NCI-H1930 (cell line): ENCODE measurements around the gene TVP23A.
"Not testable (repeated sequence)": the region's sequence is repeated elsewhere in the genome, so short reads cannot be mapped to it uniquely, and the experiment has no call there.

Source experiments
- DNase-seq, 2 experiments: peaks; one replicate each; lab custom pipeline; 2025; lab: John Stamatoyannopoulos, UW

Gene TVP23A

GRCh38 chr16:10835281-10835931, 16.8 kb upstream of the TVP23A start:
- no peak for DNase-seq

GRCh38 chr16:10834766-10835165, 16.2 kb upstream of the TVP23A start:
- no peak for DNase-seq

- no peak for DNase-seq
Observed at GRCh38 chr16:10834130-10834529, 15.5 kb upstream of the TVP23A start.

DNA sequence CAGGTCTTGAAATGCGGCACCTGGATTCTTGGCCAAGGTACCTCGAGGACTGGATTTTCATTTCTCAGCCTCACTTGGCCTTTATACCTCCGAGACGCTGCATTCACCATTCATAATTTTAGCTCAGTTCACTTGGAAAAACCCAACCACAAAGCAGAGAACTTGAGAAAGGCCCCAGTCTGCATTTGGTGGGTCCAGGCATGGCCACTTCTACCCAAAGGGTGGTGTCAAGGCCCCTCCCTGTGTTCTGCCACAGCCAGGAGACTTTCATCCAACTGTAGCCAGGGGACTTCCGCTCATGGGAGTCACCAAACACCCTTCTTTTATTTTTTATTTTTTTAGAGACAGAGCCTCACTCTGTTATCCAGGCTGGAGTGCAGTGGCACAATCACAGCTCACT, 14.7 kb upstream of the TVP23A start:
- DNase-seq: no peak

DNA sequence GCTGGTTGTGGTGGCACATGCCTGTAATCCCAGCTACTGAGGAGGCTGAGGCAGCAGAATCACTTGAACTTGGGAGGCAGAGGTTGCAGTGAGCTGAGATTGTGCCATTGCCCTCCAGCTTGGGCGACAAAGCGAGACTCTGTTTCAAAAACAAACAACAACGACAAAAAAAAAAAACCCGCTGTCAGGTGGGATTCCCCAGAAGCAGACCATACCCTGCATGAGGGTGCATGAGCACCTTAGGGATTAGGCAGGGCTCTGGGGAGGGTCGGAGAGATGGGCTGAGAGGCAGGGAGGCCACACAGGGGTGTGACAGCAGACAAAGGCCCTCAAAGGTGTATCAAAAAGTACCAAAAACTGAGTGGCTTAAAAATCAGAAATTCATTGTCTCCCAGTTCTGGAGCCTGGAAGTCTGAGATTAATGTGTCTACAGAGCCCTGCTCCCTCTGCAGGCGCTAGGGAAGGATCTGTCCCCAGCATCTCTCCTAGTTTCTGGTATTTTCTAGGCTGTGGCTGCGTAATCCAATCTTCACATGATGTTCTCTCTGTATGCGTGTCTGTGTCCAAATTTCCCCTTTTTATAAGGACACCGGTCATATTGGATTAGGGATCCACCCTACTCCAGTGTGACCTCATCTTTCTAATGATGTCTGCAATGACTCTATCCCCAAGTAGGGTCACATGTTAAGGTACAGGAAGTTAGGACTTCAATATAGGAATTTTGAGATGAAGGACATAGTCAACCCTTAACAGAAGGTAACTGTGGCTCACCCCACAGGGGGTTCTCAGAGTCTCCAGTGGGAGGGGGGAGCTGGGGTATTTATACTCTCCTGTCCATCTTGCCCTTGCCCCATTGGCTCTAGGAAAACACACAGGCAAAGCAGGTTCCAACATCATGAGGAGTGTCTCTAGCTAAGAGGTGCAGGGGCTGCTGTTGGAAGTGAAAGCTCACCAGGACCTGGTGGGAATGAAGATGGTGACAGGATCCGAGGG, 13.6 kb upstream of the TVP23A start:
- DNase-seq: no peak

GRCh38 chr16:10830240-10830639, 11.6 kb upstream of the TVP23A start:
- DNase-seq: not testable (repeated sequence)

DNA sequence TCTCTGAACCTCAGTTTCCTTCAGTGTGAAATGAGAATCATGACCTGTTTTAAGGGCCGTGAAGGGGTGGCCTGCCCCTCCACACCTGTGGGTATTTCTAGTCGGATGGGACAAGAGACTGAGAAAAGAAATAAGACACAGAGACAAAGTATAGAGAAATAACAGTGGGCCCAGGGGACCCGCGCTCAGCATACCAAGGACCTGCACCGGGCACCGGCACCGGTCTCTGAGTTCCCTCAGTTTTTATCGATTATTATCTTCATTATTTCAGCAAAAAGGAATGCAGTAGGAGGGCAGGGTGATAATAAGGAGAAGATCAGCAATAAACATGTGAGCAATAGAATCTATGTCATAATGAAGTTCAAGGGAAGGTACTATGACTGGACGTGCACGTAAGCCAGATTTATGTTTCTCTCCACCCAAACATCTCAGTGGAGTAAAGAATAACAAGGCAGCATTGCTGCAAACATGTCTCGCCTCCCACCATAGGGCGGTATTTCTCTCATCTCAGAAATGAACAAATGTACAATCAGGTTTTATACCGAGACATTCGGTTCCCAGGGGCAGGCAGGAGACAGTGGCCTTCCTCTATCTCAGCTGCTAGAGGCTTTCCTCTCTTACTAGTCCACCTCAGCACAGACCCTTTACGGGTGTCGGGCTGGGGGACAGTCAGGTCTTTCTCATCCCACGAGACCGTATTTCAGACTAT, 10.9 kb upstream of the TVP23A start:
- not testable (repeated sequence) for DNase-seq

DNA sequence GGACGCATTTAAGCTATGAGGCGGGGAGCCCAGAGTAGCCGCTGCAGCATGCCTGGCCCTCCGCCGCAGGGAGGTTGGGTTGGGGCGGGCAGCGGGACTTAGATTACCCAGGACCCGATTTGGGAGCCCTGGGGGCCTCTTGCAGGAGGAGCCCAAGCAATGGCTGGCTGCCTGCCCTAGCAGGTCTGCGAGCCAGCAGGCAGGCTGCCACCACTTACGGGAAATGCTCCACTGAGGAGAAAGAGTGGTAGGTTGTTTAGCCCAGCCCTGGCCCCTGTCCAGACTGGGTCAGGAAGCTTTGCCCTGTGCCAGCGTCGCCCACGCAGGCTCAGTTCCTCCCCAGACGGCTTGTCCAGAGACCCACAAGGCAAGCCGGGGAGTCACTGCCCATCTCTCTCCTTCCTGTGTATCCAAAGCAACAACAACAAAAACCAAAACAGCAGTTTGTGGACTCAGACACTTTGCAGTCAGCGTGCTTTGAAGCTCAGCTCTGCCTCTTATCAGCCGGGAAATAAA, 10.3 kb upstream of the TVP23A start:
- no peak for DNase-seq

GRCh38 chr16:10827691-10828341, 9.2 kb upstream of the TVP23A start:
- DNase-seq: no peak

DNA sequence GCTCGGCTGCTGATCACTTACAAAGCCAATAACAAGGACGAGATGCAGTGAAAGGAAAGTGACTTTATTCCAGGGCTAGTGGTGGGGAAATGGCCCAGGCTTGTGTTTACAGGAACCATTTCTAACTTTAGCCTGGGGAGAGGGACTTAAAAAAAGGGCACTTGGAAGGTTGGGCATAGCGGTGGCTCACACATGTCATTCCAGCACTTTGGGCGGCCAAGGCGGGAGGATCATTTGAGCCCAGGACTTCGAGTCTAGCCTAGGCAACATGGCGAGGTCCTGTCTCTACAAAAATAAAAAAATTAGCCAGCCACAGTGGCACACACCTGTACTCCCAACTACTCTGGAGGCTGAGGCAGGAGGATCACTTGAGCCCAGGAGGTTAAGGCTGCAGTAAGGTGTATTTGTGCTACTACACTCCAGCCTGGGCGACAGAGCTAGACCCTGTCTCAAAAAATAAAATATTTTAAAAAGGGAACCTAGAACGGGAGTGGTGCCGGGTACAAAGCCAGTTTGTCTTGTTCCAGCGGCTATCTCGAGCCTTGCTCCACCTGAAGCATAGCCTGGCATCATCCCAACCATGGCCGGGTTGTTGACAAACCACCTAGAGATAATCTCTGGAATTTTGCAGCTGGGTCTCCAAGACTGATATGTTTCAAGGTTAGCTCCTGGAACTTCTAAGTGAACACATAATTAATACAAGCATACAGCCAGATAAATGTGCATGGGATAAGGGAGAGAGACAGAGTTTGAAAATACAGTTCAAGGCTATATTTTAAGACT, 5.7 kb upstream of the TVP23A start:
- DNase-seq: no peak

- DNase-seq: no peak
Observed at GRCh38 chr16:10822702-10823101, 4.1 kb upstream of the TVP23A start.

DNA sequence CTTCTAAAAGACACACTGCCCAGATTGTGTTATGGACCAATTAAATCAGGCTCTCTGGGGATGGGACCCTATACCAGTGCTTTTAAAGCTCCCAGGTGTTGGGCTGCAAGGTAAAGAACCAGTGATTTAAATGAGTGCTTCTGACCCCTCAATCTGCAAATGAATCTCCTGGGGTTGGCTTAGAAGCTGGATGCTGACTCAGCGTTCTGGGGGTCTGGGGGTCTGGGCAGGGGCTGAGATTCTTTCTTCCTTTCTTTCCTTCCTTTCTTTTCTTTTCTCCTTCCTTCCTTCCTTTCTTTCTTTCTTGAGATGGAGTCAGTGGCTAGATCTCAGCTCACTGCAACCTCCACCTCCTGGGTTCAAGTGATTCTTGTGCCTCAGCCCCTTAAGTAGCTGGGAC, 2.0 kb upstream of the TVP23A start:
- DNase-seq: no peak

DNA sequence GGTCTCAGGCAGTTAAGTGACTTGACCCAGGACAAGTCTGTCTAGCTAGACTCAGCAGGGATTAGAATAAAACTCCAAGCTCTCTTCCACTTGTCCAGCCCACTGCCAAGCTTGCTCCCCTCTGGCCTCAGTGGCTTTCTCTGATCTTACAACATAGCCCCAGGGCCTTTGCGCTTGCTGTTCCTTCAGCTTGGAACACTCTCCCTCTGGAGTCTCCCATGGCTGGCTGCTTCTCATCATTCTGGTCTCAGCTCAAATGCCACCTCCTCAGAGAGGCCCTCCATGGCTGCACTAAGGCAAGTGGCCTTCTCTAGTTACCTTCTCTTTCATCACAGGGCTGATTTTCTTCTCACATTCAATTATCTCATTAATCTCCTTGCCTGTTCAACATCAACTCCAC, 1.1 kb downstream of the TVP23A start:
- DNase-seq: no peak

GRCh38 chr16:10813099-10813455, 5.5 kb downstream of the TVP23A start:
- no peak for DNase-seq

- DNase-seq: no peak
Observed at GRCh38 chr16:10812312-10813098, 6.1 kb downstream of the TVP23A start.

DNA sequence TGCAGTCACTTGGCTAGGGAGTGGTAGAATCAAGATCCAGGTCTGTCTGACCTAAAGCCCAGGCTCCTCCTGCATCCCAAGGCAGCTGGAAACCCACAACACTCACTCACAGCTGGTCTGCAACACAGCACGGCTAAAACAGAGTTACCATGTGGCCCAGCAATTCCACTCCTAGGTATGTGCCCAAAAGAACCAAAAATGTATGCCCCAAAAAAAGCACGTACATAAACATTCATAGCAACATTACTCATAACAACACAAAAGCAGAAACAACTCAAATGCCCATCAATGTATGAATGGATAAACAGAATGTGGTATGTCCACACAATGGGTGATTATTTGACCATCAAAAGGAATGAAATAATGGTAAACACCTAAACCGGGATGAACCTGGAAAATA, 8.9 kb downstream of the TVP23A start:
- no peak for DNase-seq

DNA sequence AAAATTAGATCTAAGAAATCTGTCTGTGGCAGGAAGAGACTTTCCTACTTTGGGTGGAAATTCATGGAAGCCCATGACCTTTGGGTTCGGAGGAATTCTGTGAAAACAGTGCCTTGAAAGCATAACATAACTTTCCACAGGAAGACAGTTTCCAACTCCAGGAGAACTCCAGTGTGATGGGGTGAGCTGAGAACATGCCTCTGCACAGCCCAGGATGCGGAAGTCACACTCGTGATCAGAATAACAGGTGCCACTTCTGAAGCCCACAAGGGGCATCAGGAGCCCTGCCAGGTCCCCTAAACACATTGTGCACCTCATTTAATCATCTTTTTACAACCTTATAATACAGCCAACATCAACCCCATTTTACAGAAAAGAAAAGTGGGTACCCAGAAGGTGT, 9.7 kb downstream of the TVP23A start:
- no peak for DNase-seq

DNA sequence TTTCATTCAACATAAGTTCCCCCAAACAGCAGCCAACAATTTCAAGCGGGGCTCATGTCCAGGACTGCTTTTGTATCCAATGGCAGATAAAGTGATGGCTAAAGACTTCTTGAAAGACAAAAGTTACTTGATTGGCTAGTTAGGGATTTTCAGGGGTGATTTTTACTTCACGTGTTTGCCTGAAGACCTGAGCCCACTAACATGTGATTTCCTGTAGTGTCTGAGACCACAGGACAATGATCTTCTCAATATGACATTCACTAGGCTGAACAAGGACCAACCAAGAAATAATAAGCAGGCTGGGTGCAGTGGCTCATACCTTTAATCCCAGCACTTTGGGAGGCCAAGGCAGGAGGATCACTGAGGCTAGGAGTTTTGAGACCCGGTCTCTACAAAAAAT, 10.4 kb downstream of the TVP23A start:
- no peak for DNase-seq

DNA sequence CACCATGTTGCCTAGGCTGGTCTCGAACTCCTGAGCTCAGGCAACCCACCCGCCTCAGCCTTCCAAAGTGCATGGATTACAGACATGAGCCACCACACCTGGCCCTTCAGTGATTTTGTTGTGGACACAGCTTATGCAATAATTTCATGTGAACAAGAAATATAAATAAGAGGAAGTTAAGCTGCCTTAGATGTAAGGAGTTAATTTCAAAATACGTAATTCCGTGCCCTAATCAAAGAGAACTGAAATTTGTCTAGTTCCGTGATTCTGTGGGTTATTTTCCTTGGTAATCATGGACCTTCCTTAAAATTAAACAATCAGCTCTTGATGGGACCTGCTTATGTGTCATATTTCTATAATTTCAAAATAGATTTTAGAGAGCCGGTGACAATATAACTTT, 11.9 kb downstream of the TVP23A start:
- DNase-seq: no peak

DNA sequence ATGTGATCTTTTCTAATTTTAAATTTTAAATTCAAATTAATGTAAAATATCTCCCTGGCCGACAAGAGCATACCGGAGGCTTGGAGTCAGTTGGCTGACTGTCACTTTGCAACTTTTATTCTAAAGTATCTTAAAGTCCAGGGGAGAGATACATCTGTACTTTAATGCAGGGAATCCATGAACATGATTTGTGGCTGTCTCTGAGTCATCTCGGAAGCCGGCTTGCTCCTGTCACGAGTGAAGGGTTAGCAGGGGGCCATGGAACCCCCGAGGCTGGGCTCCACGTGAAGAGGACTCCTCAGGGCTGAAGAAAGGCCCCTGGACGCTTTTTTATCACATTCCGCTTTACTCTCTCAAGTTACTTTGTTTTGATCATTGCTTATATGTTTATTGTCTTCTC, 13.3 kb downstream of the TVP23A start:
- DNase-seq: no peak
